ENCODE measurements around the gene IL1RAPL2. TPM values are rescaled to one million over a fixed set of nuclear protein-coding genes. Genes with fewer than 3 reads are reported as not detected.

The IL1RAPL2 gene
- total and polyA plus RNA-seq, 2 of the 4 experiments (the other 2 are of a cell fraction), result 0.03 TPM; not detected in 1

- no peak for ATAC-seq (ENCODE audit: low read depth)
- Histone ChIP-seq H4K8ac (ENCODE audit: low read depth in 2 of 2, low read length in 2 of 2) (no peak overlapping the region), H3K27me3 (ENCODE audit: control insufficient read depth, insufficient read depth, low read length) (no peaks in the 10 kb centered on the region; the same call in 1 of the 2 replicates), H4K5ac (ENCODE audit: low read depth, low read length) (no peak overlapping the region), H3K4me3 (ENCODE audit: insufficient read depth, low read depth, low read length) (no peak overlapping the region), H4K20me1 (ENCODE audit: insufficient read depth, low read length) (no peaks in the 10 kb centered on the region), H2BK20ac (ENCODE audit: low read depth, low read length) (no peak overlapping the region), H3K9ac (ENCODE audit: low read depth, low read length) (no peak overlapping the region), H2BK5ac (ENCODE audit: low read depth, low read length, poor library complexity, severe bottlenecking) (no peak overlapping the region), H2AK5ac (ENCODE audit: low read depth, low read length) (no peak overlapping the region), H3K4me2 (ENCODE audit: low read depth, low read length) (no peak overlapping the region), H3K79me1 (ENCODE audit: low read depth in 1 of 2, low read length in 2 of 2) (no peaks in the 10 kb centered on the region), H3K18ac (ENCODE audit: low read depth, low read length) (no peak overlapping the region), H2AK9ac (replicated peaks; ENCODE audit: low read depth, low read length, poor library complexity) (no peak overlapping the region), H3K4ac (ENCODE audit: low read depth, low read length) (no peak overlapping the region), H3K56ac (ENCODE audit: extremely low read depth, insufficient read depth, low read length) (no peak overlapping the region), H3K23ac (ENCODE audit: low read depth, low read length) (no peak overlapping the region), H2BK120ac (ENCODE audit: low read depth, low read length) (no peak overlapping the region), H3K9me1 (ENCODE audit: insufficient read depth, low read length) (no peaks in the 10 kb centered on the region), H2BK15ac (ENCODE audit: low read depth, low read length) (no peak overlapping the region), H4K91ac (ENCODE audit: insufficient read depth, low read depth, low read length) (no peak overlapping the region), H3K27ac (ENCODE audit: insufficient read depth, low read length) (no peak overlapping the region), H3K36me3 (ENCODE audit: control insufficient read depth, insufficient read depth, low read length) (no peaks in the 10 kb centered on the region), H3K14ac (replicated peaks; ENCODE audit: low read depth, low read length) (no peak overlapping the region), H3K4me1 (ENCODE audit: control insufficient read depth, insufficient read depth, low read length) (no peaks in the 10 kb centered on the region), H2AFZ (replicated peaks; ENCODE audit: low read length, poor library complexity) (no peak overlapping the region), H3K9me3 (ENCODE audit: control insufficient read depth, insufficient read depth, low read length) (no peaks in the 10 kb centered on the region; the same call in 1 of the 2 replicates)
- dilution Hi-C loops (cut with HindIII; ENCODE audit: low sequenced_read_pairs, unreplicated experiment), result no loop called here
- in situ Hi-C loops (cut with MboI; ENCODE audit: low sequenced_read_pairs), result no loop called here
- TF ChIP-seq NFE2L2 (IDR thresholded peaks at IDR 0.05; ENCODE audit: low read depth, low read length) (no peak), CEBPB (IDR thresholded peaks at IDR 0.05; ENCODE audit: low read depth, low read length) (no peak), SMC3 (IDR thresholded peaks at IDR 0.05; ENCODE audit: low read depth, low read length) (no peak), RCOR1 (IDR thresholded peaks at IDR 0.05; ENCODE audit: insufficient replicate concordance, low read length) (no peak), CTCF (conservative IDR thresholded peaks at IDR 0.05; ENCODE audit: low read depth, low read length) (no peak), USF2 (IDR thresholded peaks at IDR 0.05; ENCODE audit: low read depth, low read length) (no peak), MXI1 (IDR thresholded peaks at IDR 0.05; ENCODE audit: borderline replicate concordance, low read depth, low read length) (no peak), RAD21 (IDR thresholded peaks at IDR 0.05; ENCODE audit: low read length) (no peak), CHD1 (IDR thresholded peaks at IDR 0.05; ENCODE audit: low read depth, low read length) (no peak), ELK1 (IDR thresholded peaks at IDR 0.05; ENCODE audit: borderline replicate concordance, low read depth, low read length) (no peak), RFX5 (IDR thresholded peaks at IDR 0.05; ENCODE audit: low read depth, low read length) (no peak), BHLHE40 (IDR thresholded peaks at IDR 0.05; ENCODE audit: low read depth, low read length) (no peak), FOS (IDR thresholded peaks at IDR 0.05; ENCODE audit: low read depth, low read length) (no peak), MAZ (IDR thresholded peaks at IDR 0.05; ENCODE audit: borderline replicate concordance, low read depth, low read length) (no peak), MAFK (IDR thresholded peaks at IDR 0.05; ENCODE audit: low read depth, low read length) (no peak), POLR2A (IDR thresholded peaks at IDR 0.05; ENCODE audit: low read depth, low read length) (no peak)
- CTCF ChIA-PET, result no interaction called here
- WGBS, 2 experiments (ENCODE audit: extremely low coverage in 2 of 2, insufficient read length in 1 of 2), result no CpG with 5 or more reads among the region's 1 CpG
- no TSS peak for BruUV-seq (replicated peaks)
- DNase-seq, result no peak
- POLR2A ChIA-PET (ENCODE audit: unreplicated experiment), result no interaction called here
- intact Hi-C loops (cut with micrococcal nuclease), result no loop called here
These were observed 55.8 kb downstream of the IL1RAPL2 start for GRCh38 chrX:104621781-104622180.
